ENCODE data around the gene FCHSD2. TPM values are rescaled to one million over a fixed set of nuclear protein-coding genes. Genes with fewer than 3 reads are reported as not detected.
A peak's percentile ranks its signal among the peaks of the same experiment; 100 is the strongest.

The FCHSD2 gene
- total RNA-seq, 1 donor from 2014 or later = 19.7 TPM

- Mint-ChIP-seq H3K36me3 (ENCODE audit: unreplicated experiment) (no peaks in the 10 kb centered on the region), H3K4me1 (ENCODE audit: low read depth, unreplicated experiment) (peaks cover 11% of the 10 kb centered on the region), H3K9me3 (ENCODE audit: unreplicated experiment) (peaks cover 2% of the 10 kb centered on the region), H3K27me3 (ENCODE audit: unreplicated experiment) (peaks cover 4% of the 10 kb centered on the region), H3K4me3 (ENCODE audit: unreplicated experiment) (no peak overlapping the region), H3K27ac (ENCODE audit: unreplicated experiment) (no peak overlapping the region)
- no peak for DNase-seq
- TF ChIP-seq CTCF (IDR thresholded peaks at IDR 0.05; ENCODE audit: partially characterized antibody, unreplicated experiment) = no peak
These were observed 352.5 kb downstream of the FCHSD2 start for GRCh38 chr11:72789493-72790131.

GRCh38 chr11:72788241-72788640 lies 353.9 kb downstream of the FCHSD2 start:
- H3K4me3 Mint-ChIP-seq (ENCODE audit: unreplicated experiment) = no peak overlapping the region
- H3K27ac Mint-ChIP-seq (ENCODE audit: unreplicated experiment) = no peak overlapping the region
- peaks cover 4% of the 10 kb centered on the region for H3K27me3 Mint-ChIP-seq (ENCODE audit: unreplicated experiment)

GRCh38 chr11:72787216-72788104 lies 354.7 kb downstream of the FCHSD2 start:
- Mint-ChIP-seq H3K27me3 (ENCODE audit: unreplicated experiment) (peaks cover 7% of the 10 kb centered on the region), H3K27ac (ENCODE audit: unreplicated experiment) (no peak overlapping the region), H3K9me3 (ENCODE audit: unreplicated experiment) (peaks cover under 1% of the 10 kb centered on the region), H3K36me3 (ENCODE audit: unreplicated experiment) (no peaks in the 10 kb centered on the region), H3K4me1 (ENCODE audit: low read depth, unreplicated experiment) (peaks cover 3% of the 10 kb centered on the region), H3K4me3 (ENCODE audit: unreplicated experiment) (no peak overlapping the region)
- TF ChIP-seq CTCF (IDR thresholded peaks at IDR 0.05; ENCODE audit: partially characterized antibody, unreplicated experiment) = peak; percentile 31
- no peak for DNase-seq

More at GRCh38 chr11:72788241-72788640, 353.9 kb downstream of the FCHSD2 start:
- Mint-ChIP-seq H3K4me1 (ENCODE audit: low read depth, unreplicated experiment) (peaks cover 5% of the 10 kb centered on the region), H3K36me3 (ENCODE audit: unreplicated experiment) (no peaks in the 10 kb centered on the region), H3K9me3 (ENCODE audit: unreplicated experiment) (peaks cover 2% of the 10 kb centered on the region)
- DNase-seq = no peak
- TF ChIP-seq CTCF (IDR thresholded peaks at IDR 0.05; ENCODE audit: partially characterized antibody, unreplicated experiment) = no peak

Other genes with a start within 250 kb of the FCHSD2 start
- gene P2RY2, start 76.0 kb upstream of the FCHSD2 start, total RNA-seq (ENCODE audit: unreplicated experiment) = 0.69 TPM
- not detected for gene P2RY6, start 130.0 kb upstream of the FCHSD2 start, total RNA-seq (ENCODE audit: unreplicated experiment)
- 43.3 TPM for gene ARHGEF17, start 166.0 kb upstream of the FCHSD2 start, total RNA-seq (ENCODE audit: unreplicated experiment)
- gene RELT, start 234.1 kb upstream of the FCHSD2 start, total RNA-seq (ENCODE audit: unreplicated experiment) = 9.2 TPM